NK-92 treated with Interleukin-12 subunit alpha and Interleukin-12 subunit beta, amount 100 ng/mL, for 24 hours (cell line): ENCODE measurements around the gene AFG1L.

Experiments
- DNase-seq: peaks from one replicate; lab custom pipeline; 2025; lab: John Stamatoyannopoulos, UW

AFG1L gene

GRCh38 chr6:108453601-108454185, 158.8 kb downstream of the AFG1L start:
- no peak for DNase-seq

GRCh38 chr6:108454356-108454755, 159.5 kb downstream of the AFG1L start:
- no peak for DNase-seq

- DNase-seq, result no peak
Measured at GRCh38 chr6:108455688-108456087, 160.8 kb downstream of the AFG1L start.

- DNase-seq, result no peak
Measured at GRCh38 chr6:108463784-108464183, 168.9 kb downstream of the AFG1L start.

GRCh38 chr6:108464418-108465097, 169.7 kb downstream of the AFG1L start:
- DNase-seq, result no peak

- no peak for DNase-seq
Measured at GRCh38 chr6:108465098-108465495, 170.2 kb downstream of the AFG1L start.

GRCh38 chr6:108468346-108468745, 173.5 kb downstream of the AFG1L start:
- DNase-seq, result no peak

- DNase-seq, result no peak
Measured at GRCh38 chr6:108469316-108469715, 174.5 kb downstream of the AFG1L start.

GRCh38 chr6:108473197-108473596, 178.3 kb downstream of the AFG1L start:
- no peak for DNase-seq

GRCh38 chr6:108476376-108476775, 181.5 kb downstream of the AFG1L start:
- no peak for DNase-seq

- DNase-seq, result no peak
Measured at GRCh38 chr6:108476847-108477430, 182.1 kb downstream of the AFG1L start.

GRCh38 chr6:108482559-108482958, 187.7 kb downstream of the AFG1L start:
- DNase-seq, result no peak

- DNase-seq, result no peak
Measured at GRCh38 chr6:108484016-108484415, 189.2 kb downstream of the AFG1L start.

- no peak for DNase-seq
Measured at GRCh38 chr6:108489699-108490098, 194.8 kb downstream of the AFG1L start.

GRCh38 chr6:108492131-108492766, 197.4 kb downstream of the AFG1L start:
- DNase-seq, result no peak

GRCh38 chr6:108494434-108494833, 199.6 kb downstream of the AFG1L start:
- DNase-seq, result no peak

- DNase-seq, result no peak
Measured at GRCh38 chr6:108497883-108498282, 203.0 kb downstream of the AFG1L start.

GRCh38 chr6:108501559-108501958, 206.7 kb downstream of the AFG1L start:
- DNase-seq, result no peak

- DNase-seq, result no peak
Measured at GRCh38 chr6:108502832-108503231, 208.0 kb downstream of the AFG1L start.

GRCh38 chr6:108507316-108507715, 212.5 kb downstream of the AFG1L start:
- DNase-seq, result no peak

- DNase-seq, result no peak
Measured at GRCh38 chr6:108510461-108511319, 215.8 kb downstream of the AFG1L start.
